ENCODE results near the gene CALR3.

The CALR3 gene

GRCh38 chr19:16444269-16444600 is 51.7 kb downstream of the CALR3 start:
- TF ChIP-seq POLR2AphosphoS5 (IDR thresholded peaks at IDR 0.05; ENCODE audit: low read depth, low read length) = no peak
- no peak for TF ChIP-seq SIN3A (IDR thresholded peaks at IDR 0.05; ENCODE audit: borderline replicate concordance, insufficient read depth, low read length)
- TF ChIP-seq REST (IDR thresholded peaks at IDR 0.05; ENCODE audit: insufficient read depth in 1 of 2, low read depth in 2 of 2, low read length in 2 of 2) = no peak
- no peak for TF ChIP-seq FOXP2 (optimal IDR thresholded peaks at IDR 0.05; ENCODE audit: borderline replicate concordance, extremely low read depth, extremely low read length, insufficient read depth)
- no peak for TF ChIP-seq TAF1 (IDR thresholded peaks at IDR 0.05; ENCODE audit: borderline replicate concordance, insufficient read depth, low read length)

- TF ChIP-seq FOXP2 (optimal IDR thresholded peaks at IDR 0.05; ENCODE audit: borderline replicate concordance, extremely low read depth, extremely low read length, insufficient read depth) (no peak), SIN3A (IDR thresholded peaks at IDR 0.05; ENCODE audit: borderline replicate concordance, insufficient read depth, low read length) (no peak), TAF1 (IDR thresholded peaks at IDR 0.05; ENCODE audit: borderline replicate concordance, insufficient read depth, low read length) (no peak), POLR2AphosphoS5 (IDR thresholded peaks at IDR 0.05; ENCODE audit: low read depth, low read length) (no peak), REST (IDR thresholded peaks at IDR 0.05; ENCODE audit: insufficient read depth in 1 of 2, low read depth in 2 of 2, low read length in 2 of 2) (no peak)
Observed at GRCh38 chr19:16442386-16443276, 53.3 kb downstream of the CALR3 start.

GRCh38 chr19:16441661-16442162 is 54.3 kb downstream of the CALR3 start:
- no peak for TF ChIP-seq REST (IDR thresholded peaks at IDR 0.05; ENCODE audit: insufficient read depth in 1 of 2, low read depth in 2 of 2, low read length in 2 of 2)
- TF ChIP-seq SIN3A (IDR thresholded peaks at IDR 0.05; ENCODE audit: borderline replicate concordance, insufficient read depth, low read length) = no peak
- TF ChIP-seq POLR2AphosphoS5 (IDR thresholded peaks at IDR 0.05; ENCODE audit: low read depth, low read length) = no peak
- no peak for TF ChIP-seq TAF1 (IDR thresholded peaks at IDR 0.05; ENCODE audit: borderline replicate concordance, insufficient read depth, low read length)
- TF ChIP-seq FOXP2 (optimal IDR thresholded peaks at IDR 0.05; ENCODE audit: borderline replicate concordance, extremely low read depth, extremely low read length, insufficient read depth) = no peak

- no peak for TF ChIP-seq SIN3A (IDR thresholded peaks at IDR 0.05; ENCODE audit: borderline replicate concordance, insufficient read depth, low read length)
- TF ChIP-seq TAF1 (IDR thresholded peaks at IDR 0.05; ENCODE audit: borderline replicate concordance, insufficient read depth, low read length) = no peak
- TF ChIP-seq REST (IDR thresholded peaks at IDR 0.05; ENCODE audit: insufficient read depth in 1 of 2, low read depth in 2 of 2, low read length in 2 of 2) = no peak
- no peak for TF ChIP-seq FOXP2 (optimal IDR thresholded peaks at IDR 0.05; ENCODE audit: borderline replicate concordance, extremely low read depth, extremely low read length, insufficient read depth)
- no peak for TF ChIP-seq POLR2AphosphoS5 (IDR thresholded peaks at IDR 0.05; ENCODE audit: low read depth, low read length)
Observed at GRCh38 chr19:16436780-16437332, 59.1 kb downstream of the CALR3 start.
